Sigmoid colon (tissue), 4 donors: ENCODE data around the gene EMP1.

Source experiments
- CTCF ChIP-seq, 4 experiments: fragments of 450-650 bp in 3 of 4; fragments of 200-600 bp in 1 of 4; IDR thresholded peaks; one replicate each; pipeline ENCODE4 v1.5.1; 2016 to 2019; ENCODE audit warnings: antibody characterized with exemption in 4 of 4, mild to moderate bottlenecking in 3 of 4, moderate library complexity in 2 of 4
- EP300 ChIP-seq, 4 donors: sonication (generic); formaldehyde crosslinking; IDR thresholded peaks; one replicate each; pipeline ENCODE4 v1.6.1; 2017; ENCODE audit warnings: antibody characterized with exemption in 4 of 4
- POLR2A ChIP-seq, 2 donors: fragments of 450-650 bp; IDR thresholded peaks; one replicate each; pipeline ENCODE4 v1.6.1; 2016; ENCODE audit warnings: antibody characterized with exemption in 2 of 2, mild to moderate bottlenecking in 2 of 2, moderate library complexity in 2 of 2

GRCh38 chr12:13258717-13259119 lies 62.2 kb downstream of the EMP1 start:
- TF ChIP-seq CTCF (IDR thresholded peaks at IDR 0.05) (no peak), EP300 (IDR thresholded peaks at IDR 0.05) (no peak), POLR2A (IDR thresholded peaks at IDR 0.05) (no peak)
